ENCODE results near the gene C5AR1.
A peak's percentile ranks its signal among the peaks of the same experiment; 100 is the strongest.
"Not testable (repeated sequence)": the region's sequence is repeated elsewhere in the genome, so short reads cannot be mapped to it uniquely, and the experiment has no call there.

The C5AR1 gene

GRCh38 chr19:47276513-47276912 lies 33.1 kb upstream of the C5AR1 start:
- not testable (repeated sequence) for H2AFZ ChIP-seq (ENCODE audit: low read length); H3K4me3 ChIP-seq (ENCODE audit: low read length in 2 of 2); H3K9ac ChIP-seq (ENCODE audit: low read depth, low read length, poor library complexity); H3K4ac ChIP-seq (ENCODE audit: low read length); H3K9me3 ChIP-seq (replicated peaks in 1 of 2; ENCODE audit: control insufficient read depth in 2 of 2, insufficient read depth in 1 of 2, low read depth in 1 of 2, low read length in 2 of 2); H3K4me2 ChIP-seq (ENCODE audit: insufficient read depth, low read length, poor library complexity, severe bottlenecking); H3K79me1 ChIP-seq (ENCODE audit: low read depth, low read length); H4K91ac ChIP-seq (ENCODE audit: low read depth, low read length, poor library complexity); H3K27me3 ChIP-seq (ENCODE audit: control insufficient read depth in 3 of 3, insufficient read depth in 3 of 3, low read depth in 1 of 3, low read length in 3 of 3); H4K8ac ChIP-seq (ENCODE audit: low read depth, low read length); H3K23ac ChIP-seq (ENCODE audit: low read depth, low read length, poor library complexity); H2AK5ac ChIP-seq (ENCODE audit: low read depth, low read length); H2BK120ac ChIP-seq (ENCODE audit: low read depth, low read length); H3K14ac ChIP-seq (ENCODE audit: low read length); H2BK12ac ChIP-seq (ENCODE audit: low read length); DNase-seq (ENCODE audit: low spot score); H2BK15ac ChIP-seq (ENCODE audit: low read length); H3K18ac ChIP-seq (ENCODE audit: low read length); H3K27ac ChIP-seq (replicated peaks; ENCODE audit: low read length); H2BK5ac ChIP-seq (ENCODE audit: low read length)
- peaks cover 17 to 23% of the 10 kb centered on the region in 2 donors for H3K4me1 ChIP-seq (ENCODE audit: control insufficient read depth in 2 of 2, insufficient read depth in 1 of 2, low read depth in 1 of 2, low read length in 2 of 2)
- no CpG with 5 or more reads among the region's 3 CpGs for WGBS, 2 donors (ENCODE audit: extremely low coverage in 2 of 2, insufficient read length in 2 of 2, insufficient replicate concordance in 1 of 2)
- H3K36me3 ChIP-seq (replicated peaks in 1 of 2; ENCODE audit: control insufficient read depth in 2 of 2, insufficient read depth in 2 of 2, low read length in 2 of 2) = peaks cover 0 to 16% of the 10 kb centered on the region in 2 donors

- H2AK5ac ChIP-seq (ENCODE audit: low read depth, low read length) = no peak overlapping the region
- H2AFZ ChIP-seq (ENCODE audit: low read length) = no peak overlapping the region
- no peak overlapping the region for H3K4me3 ChIP-seq (ENCODE audit: low read length in 2 of 2)
- no CpG with 5 or more reads among the region's 13 CpGs for WGBS, 2 donors (ENCODE audit: extremely low coverage in 2 of 2, insufficient read length in 2 of 2, insufficient replicate concordance in 1 of 2)
- H2BK120ac ChIP-seq (ENCODE audit: low read depth, low read length) = no peak overlapping the region
- H2BK15ac ChIP-seq (ENCODE audit: low read length) = no peak overlapping the region
- peak overlapping the region; percentile 35 for H3K23ac ChIP-seq (ENCODE audit: low read depth, low read length, poor library complexity)
- no peak for DNase-seq (ENCODE audit: low spot score)
- no peak overlapping the region for H3K9ac ChIP-seq (ENCODE audit: low read depth, low read length, poor library complexity)
- H3K4me1 ChIP-seq (ENCODE audit: control insufficient read depth in 2 of 2, insufficient read depth in 1 of 2, low read depth in 1 of 2, low read length in 2 of 2) = peaks cover 5 to 11% of the 10 kb centered on the region in 2 donors
- H3K27ac ChIP-seq (replicated peaks; ENCODE audit: low read length) = no peak overlapping the region
- H2BK5ac ChIP-seq (ENCODE audit: low read length) = no peak overlapping the region
- H4K8ac ChIP-seq (ENCODE audit: low read depth, low read length) = no peak overlapping the region
- H3K27me3 ChIP-seq (ENCODE audit: control insufficient read depth in 3 of 3, insufficient read depth in 3 of 3, low read depth in 1 of 3, low read length in 3 of 3) = no peaks in the 10 kb centered on the region
- peaks cover 0 to 11% of the 10 kb centered on the region in 2 donors for H3K36me3 ChIP-seq (replicated peaks in 1 of 2; ENCODE audit: control insufficient read depth in 2 of 2, insufficient read depth in 2 of 2, low read length in 2 of 2)
- no peak overlapping the region for H4K91ac ChIP-seq (ENCODE audit: low read depth, low read length, poor library complexity)
- no peak overlapping the region for H3K14ac ChIP-seq (ENCODE audit: low read length)
- H3K4me2 ChIP-seq (ENCODE audit: insufficient read depth, low read length, poor library complexity, severe bottlenecking) = no peak overlapping the region
- no peak overlapping the region for H2BK12ac ChIP-seq (ENCODE audit: low read length)
- H3K9me3 ChIP-seq (replicated peaks in 1 of 2; ENCODE audit: control insufficient read depth in 2 of 2, insufficient read depth in 1 of 2, low read depth in 1 of 2, low read length in 2 of 2) = no peaks in the 10 kb centered on the region
- H3K79me1 ChIP-seq (ENCODE audit: low read depth, low read length) = no peaks in the 10 kb centered on the region
- H3K4ac ChIP-seq (ENCODE audit: low read length) = no peak overlapping the region
- no peak overlapping the region for H3K18ac ChIP-seq (ENCODE audit: low read length)
These were observed 29.4 kb upstream of the C5AR1 start for GRCh38 chr19:47280183-47280797.

- no peak for DNase-seq (ENCODE audit: low spot score)
- Histone ChIP-seq H4K91ac (ENCODE audit: low read depth, low read length, poor library complexity) (no peak overlapping the region), H2BK5ac (ENCODE audit: low read length) (no peak overlapping the region), H3K4me3 (ENCODE audit: low read length in 2 of 2) (no peak overlapping the region), H3K4me1 (ENCODE audit: control insufficient read depth in 2 of 2, insufficient read depth in 1 of 2, low read depth in 1 of 2, low read length in 2 of 2) (peaks cover 0 to 1% of the 10 kb centered on the region in 2 donors), H2BK120ac (ENCODE audit: low read depth, low read length) (no peak overlapping the region), H3K79me1 (ENCODE audit: low read depth, low read length) (no peaks in the 10 kb centered on the region), H3K4me2 (ENCODE audit: insufficient read depth, low read length, poor library complexity, severe bottlenecking) (no peak overlapping the region), H2BK15ac (ENCODE audit: low read length) (no peak overlapping the region), H3K4ac (ENCODE audit: low read length) (no peak overlapping the region), H3K18ac (ENCODE audit: low read length) (no peak overlapping the region), H2AFZ (ENCODE audit: low read length) (no peak overlapping the region), H3K23ac (ENCODE audit: low read depth, low read length, poor library complexity) (no peak overlapping the region), H2AK5ac (ENCODE audit: low read depth, low read length) (peak overlapping the region; percentile 3), H3K27ac (replicated peaks; ENCODE audit: low read length) (no peak overlapping the region), H3K27me3 (ENCODE audit: control insufficient read depth in 3 of 3, insufficient read depth in 3 of 3, low read depth in 1 of 3, low read length in 3 of 3) (no peaks in the 10 kb centered on the region), H4K8ac (ENCODE audit: low read depth, low read length) (no peak overlapping the region), H3K36me3 (replicated peaks in 1 of 2; ENCODE audit: control insufficient read depth in 2 of 2, insufficient read depth in 2 of 2, low read length in 2 of 2) (peaks cover 0 to 6% of the 10 kb centered on the region in 2 donors), H3K9me3 (replicated peaks in 1 of 2; ENCODE audit: control insufficient read depth in 2 of 2, insufficient read depth in 1 of 2, low read depth in 1 of 2, low read length in 2 of 2) (peaks cover 0 to 4% of the 10 kb centered on the region in 2 donors), H3K14ac (ENCODE audit: low read length) (no peak overlapping the region), H3K9ac (ENCODE audit: low read depth, low read length, poor library complexity) (no peak overlapping the region), H2BK12ac (ENCODE audit: low read length) (no peak overlapping the region)
- 100% methylated on average over 3 of the region's 10 CpGs; no CpG with 5 or more reads in 1 of the 2 donors for WGBS, 2 donors (ENCODE audit: extremely low coverage in 2 of 2, insufficient read length in 2 of 2, insufficient replicate concordance in 1 of 2)
These were observed 26.1 kb upstream of the C5AR1 start for GRCh38 chr19:47283405-47284059.

GRCh38 chr19:47284324-47284899 lies 25.2 kb upstream of the C5AR1 start:
- H3K27me3 ChIP-seq (ENCODE audit: control insufficient read depth in 3 of 3, insufficient read depth in 3 of 3, low read depth in 1 of 3, low read length in 3 of 3) = no peaks in the 10 kb centered on the region
- no peak overlapping the region for H3K14ac ChIP-seq (ENCODE audit: low read length)
- no peak overlapping the region for H3K23ac ChIP-seq (ENCODE audit: low read depth, low read length, poor library complexity)
- no peaks in the 10 kb centered on the region for H3K79me1 ChIP-seq (ENCODE audit: low read depth, low read length)
- peak overlapping the region; percentile 19 for H4K8ac ChIP-seq (ENCODE audit: low read depth, low read length)
- peaks cover 0 to 6% of the 10 kb centered on the region in 2 donors for H3K36me3 ChIP-seq (replicated peaks in 1 of 2; ENCODE audit: control insufficient read depth in 2 of 2, insufficient read depth in 2 of 2, low read length in 2 of 2)
- H3K4ac ChIP-seq (ENCODE audit: low read length) = no peak overlapping the region
- H3K27ac ChIP-seq (replicated peaks; ENCODE audit: low read length) = no peak overlapping the region
- H2BK120ac ChIP-seq (ENCODE audit: low read depth, low read length) = no peak overlapping the region
- H2BK5ac ChIP-seq (ENCODE audit: low read length) = no peak overlapping the region
- peaks cover 0 to 12% of the 10 kb centered on the region in 2 donors for H3K9me3 ChIP-seq (replicated peaks in 1 of 2; ENCODE audit: control insufficient read depth in 2 of 2, insufficient read depth in 1 of 2, low read depth in 1 of 2, low read length in 2 of 2)
- H3K9ac ChIP-seq (ENCODE audit: low read depth, low read length, poor library complexity) = no peak overlapping the region
- H3K4me3 ChIP-seq (ENCODE audit: low read length in 2 of 2) = no peak overlapping the region
- DNase-seq (ENCODE audit: low spot score) = peak; percentile 69
- H2BK12ac ChIP-seq (ENCODE audit: low read length) = no peak overlapping the region
- peak overlapping the region; percentile 20 for H2AFZ ChIP-seq (ENCODE audit: low read length)
- H3K18ac ChIP-seq (ENCODE audit: low read length) = no peak overlapping the region
- H4K91ac ChIP-seq (ENCODE audit: low read depth, low read length, poor library complexity) = no peak overlapping the region
- H2AK5ac ChIP-seq (ENCODE audit: low read depth, low read length) = peak overlapping the region; percentile 3
- no peak overlapping the region for H2BK15ac ChIP-seq (ENCODE audit: low read length)
- peaks cover under 1 to 1% of the 10 kb centered on the region in 2 donors for H3K4me1 ChIP-seq (ENCODE audit: control insufficient read depth in 2 of 2, insufficient read depth in 1 of 2, low read depth in 1 of 2, low read length in 2 of 2)
- no peak overlapping the region for H3K4me2 ChIP-seq (ENCODE audit: insufficient read depth, low read length, poor library complexity, severe bottlenecking)
- no CpG with 5 or more reads among the region's 9 CpGs for WGBS, 2 donors (ENCODE audit: extremely low coverage in 2 of 2, insufficient read length in 2 of 2, insufficient replicate concordance in 1 of 2)
